Testis (tissue), 2 donors: ENCODE results near the gene RECQL5.

ENCODE experiments used
- CTCF ChIP-seq, 3 experiments: fragments of 450-650 bp in 2 of 3; fragments of 200-600 bp in 1 of 3; sonication (generic) in 1 of 3; IDR thresholded peaks; one replicate each; pipeline ENCODE4 v1.5.1; 2016 to 2019; ENCODE audit warnings: antibody characterized with exemption in 3 of 3, mild to moderate bottlenecking in 2 of 3, moderate library complexity in 1 of 3
- POLR2A ChIP-seq: fragments of 450-650 bp; IDR thresholded peaks from one replicate; pipeline ENCODE4 v1.6.1; 2017; ENCODE audit warnings: antibody characterized with exemption, mild to moderate bottlenecking, moderate library complexity

DNA sequence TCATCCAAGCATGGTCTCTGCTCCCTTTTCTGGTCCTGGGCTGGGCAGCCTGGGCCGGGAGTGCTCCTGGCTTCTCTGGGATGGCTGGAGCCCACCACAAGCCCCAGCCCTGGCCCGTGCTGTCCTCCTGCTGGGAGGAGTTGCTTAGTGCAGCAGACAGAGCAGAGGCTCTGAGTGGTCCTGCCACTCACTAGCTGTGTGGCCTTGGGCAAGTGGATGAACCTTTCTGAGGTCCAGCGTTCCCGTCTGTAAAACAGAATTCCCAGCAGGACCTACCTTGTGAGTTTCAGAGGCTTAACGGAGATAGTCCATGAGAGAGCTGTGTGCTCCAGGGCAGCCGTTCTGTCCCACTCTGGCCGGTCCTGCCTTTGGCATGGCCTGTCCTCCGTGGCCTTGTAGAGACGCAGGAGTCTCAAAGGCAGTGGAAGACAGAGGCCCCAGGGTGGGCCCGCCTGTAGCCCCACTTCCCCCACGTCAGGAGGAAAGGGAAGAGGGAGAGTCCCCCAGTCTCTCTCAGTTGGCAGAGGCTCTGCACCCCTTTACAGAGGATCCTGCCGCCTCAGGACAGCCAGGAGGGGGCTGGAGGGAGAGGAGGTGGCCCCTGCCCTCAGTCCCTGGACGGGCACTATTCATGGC is 71.6 kb downstream of the RECQL5 start:
- no peak for TF ChIP-seq CTCF (IDR thresholded peaks at IDR 0.05)
- TF ChIP-seq POLR2A = no peak
